SKM-1 (cell line): ENCODE measurements around the gene ZIC1.

Experiments used
- DNase-seq: peaks from one replicate; lab custom pipeline; 2025; ENCODE audit not compliant: unreplicated experiment; lab: John Stamatoyannopoulos, UW

ZIC1 gene

DNA sequence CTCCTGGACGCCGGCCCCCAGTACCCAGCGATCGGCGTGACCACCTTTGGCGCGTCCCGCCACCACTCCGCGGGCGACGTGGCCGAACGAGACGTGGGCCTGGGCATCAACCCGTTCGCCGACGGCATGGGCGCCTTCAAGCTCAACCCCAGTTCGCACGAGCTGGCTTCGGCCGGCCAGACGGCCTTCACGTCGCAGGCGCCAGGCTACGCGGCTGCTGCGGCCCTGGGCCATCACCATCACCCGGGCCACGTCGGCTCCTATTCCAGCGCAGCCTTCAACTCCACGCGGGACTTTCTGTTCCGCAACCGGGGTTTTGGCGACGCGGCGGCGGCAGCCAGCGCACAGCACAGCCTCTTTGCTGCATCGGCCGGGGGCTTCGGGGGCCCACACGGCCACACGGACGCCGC is 956 bp downstream of the ZIC1 start:
- DNase-seq: no peak

DNA sequence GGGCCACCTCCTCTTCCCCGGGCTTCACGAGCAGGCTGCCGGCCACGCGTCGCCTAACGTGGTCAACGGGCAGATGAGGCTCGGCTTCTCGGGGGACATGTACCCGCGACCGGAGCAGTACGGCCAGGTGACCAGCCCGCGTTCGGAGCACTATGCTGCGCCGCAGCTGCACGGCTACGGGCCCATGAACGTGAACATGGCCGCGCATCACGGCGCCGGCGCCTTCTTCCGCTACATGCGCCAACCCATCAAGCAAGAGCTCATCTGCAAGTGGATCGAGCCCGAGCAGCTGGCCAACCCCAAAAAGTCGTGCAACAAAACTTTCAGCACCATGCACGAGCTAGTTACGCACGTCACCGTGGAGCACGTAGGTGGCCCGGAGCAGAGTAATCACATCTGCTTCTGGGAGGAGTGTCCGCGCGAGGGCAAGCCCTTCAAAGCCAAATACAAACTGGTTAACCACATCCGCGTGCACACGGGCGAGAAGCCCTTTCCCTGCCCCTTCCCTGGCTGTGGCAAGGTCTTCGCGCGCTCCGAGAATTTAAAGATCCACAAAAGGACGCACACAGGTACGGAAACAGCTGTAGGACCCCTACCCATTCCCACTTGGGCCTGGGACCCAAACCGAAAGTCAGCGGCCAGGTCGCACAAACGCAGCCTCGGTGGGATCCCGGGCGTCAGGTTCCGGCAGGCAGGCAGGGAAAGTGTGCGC is 1.5 kb downstream of the ZIC1 start:
- DNase-seq: no peak

DNA sequence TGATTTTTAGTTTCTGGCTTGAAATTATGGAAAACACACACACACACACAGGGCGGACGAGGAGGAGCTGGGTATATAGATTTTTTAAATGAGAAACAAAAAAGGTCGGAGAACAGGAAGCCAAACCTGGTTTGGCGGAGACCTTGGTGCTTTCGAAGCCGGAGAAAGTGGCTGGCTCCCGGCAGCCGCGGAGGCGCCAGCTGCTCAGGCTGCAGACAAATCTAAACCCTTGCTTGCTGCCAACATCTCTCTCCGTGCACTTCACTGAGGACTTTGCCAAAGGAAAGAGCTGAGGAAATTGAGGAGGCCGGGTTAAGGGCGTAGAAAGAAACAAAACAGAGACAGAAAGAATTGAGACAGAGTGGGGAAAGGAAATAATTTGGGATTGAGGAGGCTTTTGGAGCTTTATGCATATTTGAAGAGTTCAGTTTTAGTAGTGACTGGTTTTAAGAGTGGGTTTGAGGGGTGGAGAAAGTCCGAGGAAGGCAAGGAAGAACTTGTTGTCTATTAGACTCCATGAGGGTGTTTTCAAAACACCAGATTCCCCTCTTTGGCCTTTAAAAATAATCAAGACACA is 2.2 kb downstream of the ZIC1 start:
- no peak for DNase-seq

DNA sequence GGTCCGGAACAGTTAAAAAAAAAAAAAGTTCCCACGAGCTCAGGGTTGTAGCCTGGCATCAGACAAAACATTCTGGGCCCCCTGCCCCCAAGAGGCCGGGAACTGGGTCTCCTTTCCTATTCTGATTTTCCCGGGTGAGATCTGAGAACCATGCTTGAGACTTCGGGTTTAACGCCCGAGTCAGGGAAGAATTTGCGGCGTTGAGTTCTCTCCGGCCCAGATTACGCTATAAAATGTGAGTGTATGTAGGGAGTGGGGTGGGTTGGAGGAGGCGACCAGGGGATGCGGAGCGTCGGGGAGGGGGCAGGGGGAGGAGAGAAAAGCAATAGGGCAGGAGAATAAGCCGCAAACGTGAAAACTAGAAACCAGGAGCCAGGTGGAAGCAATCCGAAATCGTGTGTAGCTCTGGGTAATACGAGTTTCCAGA is 2.7 kb downstream of the ZIC1 start:
- DNase-seq: no peak

DNA sequence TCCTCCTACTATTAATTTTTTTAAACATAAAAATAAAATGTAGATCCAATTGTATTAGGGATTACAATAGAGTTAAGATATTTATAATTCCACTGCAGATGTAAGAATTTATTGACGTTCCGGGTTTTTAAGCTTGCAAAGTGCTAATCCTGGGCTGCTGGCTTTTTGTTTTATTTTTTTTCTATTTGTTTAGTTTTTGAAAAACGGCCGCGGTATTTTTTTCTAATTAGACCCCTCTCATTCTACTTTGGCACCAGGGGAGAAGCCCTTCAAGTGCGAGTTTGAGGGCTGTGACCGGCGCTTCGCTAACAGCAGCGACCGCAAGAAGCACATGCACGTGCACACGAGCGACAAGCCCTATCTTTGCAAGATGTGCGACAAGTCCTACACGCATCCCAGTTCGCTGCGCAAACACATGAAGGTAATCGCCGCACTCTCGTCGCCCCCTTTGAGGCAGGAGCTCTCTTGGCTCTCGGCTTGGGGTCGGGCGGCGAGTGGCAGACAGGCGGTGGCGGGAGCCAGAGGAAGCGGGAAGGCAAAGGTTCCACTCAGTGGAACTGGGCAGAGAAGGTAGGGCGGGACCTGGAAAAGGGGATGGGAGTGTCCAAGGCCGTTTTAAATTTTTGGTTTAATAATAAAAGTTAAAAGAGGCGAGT is 3.2 kb downstream of the ZIC1 start:
- DNase-seq: no peak

DNA sequence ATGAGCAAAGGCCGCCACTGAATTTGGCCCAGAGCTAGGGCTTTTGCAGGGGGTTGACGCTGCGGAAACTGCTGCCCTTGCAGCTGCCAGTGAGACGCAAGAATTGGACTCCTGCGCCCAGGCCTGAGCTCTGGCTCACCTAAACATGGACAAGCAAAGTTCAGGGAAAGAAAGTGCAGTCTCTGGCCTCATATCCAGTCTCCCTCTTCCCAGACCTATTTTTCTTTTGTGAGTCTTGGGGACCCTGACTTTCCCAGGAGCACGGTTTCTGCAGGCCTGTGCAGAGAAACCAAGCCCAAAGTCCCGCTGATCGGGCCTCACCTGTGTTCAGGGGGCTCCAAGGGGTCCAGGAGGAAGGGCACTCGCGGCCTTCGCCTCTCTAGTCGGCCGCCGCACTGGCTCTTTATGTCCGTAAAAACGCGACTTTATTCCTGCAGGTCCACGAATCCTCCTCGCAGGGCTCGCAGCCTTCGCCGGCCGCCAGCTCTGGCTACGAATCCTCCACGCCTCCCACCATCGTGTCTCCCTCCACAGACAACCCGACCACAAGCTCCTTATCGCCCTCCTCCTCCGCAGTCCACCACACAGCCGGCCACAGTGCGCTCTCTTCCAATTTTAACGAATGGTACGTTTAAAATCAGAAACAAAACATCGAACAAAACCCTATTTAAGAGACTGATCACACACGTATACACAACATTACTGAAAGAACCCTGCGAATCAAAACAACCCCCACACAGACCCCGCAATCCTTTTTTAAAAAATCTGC is 3.9 kb downstream of the ZIC1 start:
- DNase-seq: no peak

DNA sequence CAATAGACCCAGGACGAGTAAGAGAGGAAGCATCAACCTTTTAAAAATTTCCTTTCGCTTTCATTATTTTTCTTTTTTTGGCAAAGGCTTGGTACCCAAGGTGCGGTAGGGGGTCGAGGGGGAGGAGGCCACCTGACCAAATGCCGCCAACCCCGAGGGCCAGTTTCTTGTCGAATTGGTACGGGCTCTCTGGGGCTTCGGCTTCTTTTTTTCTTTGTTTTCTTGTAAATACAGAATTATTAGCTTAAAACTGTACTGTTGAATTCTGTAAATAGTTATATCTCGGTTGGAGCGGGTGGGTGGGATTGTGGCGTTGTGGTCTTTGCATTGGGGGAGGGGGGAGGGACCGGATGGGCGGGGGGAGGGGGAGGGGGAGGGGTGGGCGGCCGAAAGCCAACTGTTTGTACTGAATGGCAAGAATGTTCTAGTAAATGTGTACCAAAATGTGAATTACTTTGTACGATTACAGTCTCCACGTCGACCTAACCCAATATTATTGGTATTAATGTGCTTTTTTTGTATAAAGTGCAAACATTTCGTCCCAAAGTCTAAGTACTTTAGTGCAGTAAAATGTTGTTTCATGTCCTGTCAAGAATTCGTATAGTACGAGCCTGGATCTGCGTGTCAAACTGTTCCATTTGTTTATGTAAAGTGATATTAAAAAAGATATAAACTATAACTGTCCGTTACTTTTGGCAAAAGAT is 4.7 kb downstream of the ZIC1 start:
- no peak for DNase-seq

DNA sequence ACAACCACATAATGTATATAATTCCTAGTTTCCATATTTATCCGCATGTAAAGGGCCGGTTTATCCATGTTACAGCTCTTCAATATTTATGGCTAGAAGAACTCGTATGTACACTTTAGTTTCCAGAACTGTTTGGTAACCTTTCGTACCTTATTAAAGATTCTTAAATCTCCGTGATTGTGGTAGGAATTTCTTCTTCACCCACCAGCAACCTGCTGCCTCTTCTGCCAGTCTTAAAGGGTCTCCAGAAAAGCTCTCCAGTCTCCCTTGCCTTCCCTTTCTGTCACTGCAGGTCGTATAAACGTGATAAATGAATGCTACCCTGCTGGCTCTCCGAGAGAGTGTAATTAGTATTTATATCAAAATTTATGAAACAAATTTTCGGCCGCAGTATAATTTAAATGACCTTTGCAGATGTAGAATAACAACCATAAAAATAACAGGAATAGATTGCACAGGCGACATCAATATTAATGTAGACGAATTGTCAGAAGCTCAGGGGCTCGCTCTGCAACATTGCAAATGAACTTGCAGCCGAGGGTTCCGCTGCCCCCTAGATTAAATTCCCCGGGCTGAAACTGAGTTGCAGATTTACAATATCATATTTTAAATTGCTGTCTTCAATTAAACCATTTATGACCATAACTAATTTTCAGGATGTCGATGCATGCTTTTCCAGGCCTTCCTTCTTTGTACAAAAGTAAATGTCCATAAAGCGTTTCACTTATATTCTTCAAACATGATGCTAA is 5.4 kb downstream of the ZIC1 start:
- DNase-seq: no peak

DNA sequence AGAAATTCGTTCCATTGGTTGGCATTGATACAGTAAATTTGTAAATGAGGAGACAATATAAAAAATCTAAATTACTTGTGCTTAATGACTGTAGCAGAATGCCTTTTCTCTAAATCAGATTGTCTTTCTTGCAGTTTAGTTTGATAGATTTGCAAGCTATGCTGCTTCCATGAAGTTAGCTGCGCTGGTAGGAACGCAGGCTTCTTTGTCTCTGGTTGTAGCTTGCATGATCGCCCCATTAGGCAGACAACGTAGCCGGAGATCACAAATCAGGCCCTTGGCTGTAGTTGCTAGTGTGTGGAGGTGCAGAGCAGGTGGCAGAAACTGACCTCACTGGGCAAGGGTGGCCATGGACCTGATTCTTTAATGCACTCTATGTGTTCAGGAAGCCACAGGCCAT is 6.1 kb downstream of the ZIC1 start:
- no peak for DNase-seq

DNA sequence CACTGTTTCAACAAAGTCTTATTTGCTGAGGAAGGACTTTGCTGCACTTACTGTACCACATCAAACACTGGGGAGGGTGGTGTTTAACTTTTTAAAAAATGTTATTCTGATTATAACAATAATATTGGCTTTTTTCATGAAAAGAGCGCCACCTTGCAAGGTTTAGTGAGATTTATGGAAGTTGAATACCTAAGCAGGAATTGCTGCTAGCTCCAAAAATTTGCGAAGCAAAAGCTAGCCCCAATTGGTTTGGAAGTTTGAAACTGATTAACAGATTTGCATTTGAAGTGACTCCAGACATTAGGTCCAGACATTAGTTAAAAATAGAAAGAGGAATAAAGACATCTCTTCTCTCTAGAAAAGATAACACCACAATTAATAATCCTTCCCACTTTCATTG is 6.7 kb downstream of the ZIC1 start:
- no peak for DNase-seq

DNA sequence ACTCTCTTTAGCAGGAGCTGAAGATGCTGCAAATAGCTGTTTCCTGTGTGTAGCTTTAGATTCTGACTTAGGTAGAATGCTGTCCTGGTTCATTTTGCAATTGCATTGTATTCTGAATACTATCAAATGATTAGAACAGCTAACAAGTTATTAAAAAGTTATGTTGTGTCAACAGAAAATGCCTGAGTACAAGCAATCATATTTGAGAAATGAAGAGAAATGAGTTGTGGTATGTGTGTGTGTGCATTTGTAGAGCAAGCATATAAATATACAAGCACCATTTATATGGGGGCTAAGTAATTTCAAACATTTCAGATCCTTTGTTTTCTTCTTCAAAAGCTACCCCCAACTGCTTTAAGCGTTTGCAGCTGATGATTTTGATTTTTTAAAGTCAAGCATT is 7.8 kb downstream of the ZIC1 start:
- DNase-seq: no peak

DNA sequence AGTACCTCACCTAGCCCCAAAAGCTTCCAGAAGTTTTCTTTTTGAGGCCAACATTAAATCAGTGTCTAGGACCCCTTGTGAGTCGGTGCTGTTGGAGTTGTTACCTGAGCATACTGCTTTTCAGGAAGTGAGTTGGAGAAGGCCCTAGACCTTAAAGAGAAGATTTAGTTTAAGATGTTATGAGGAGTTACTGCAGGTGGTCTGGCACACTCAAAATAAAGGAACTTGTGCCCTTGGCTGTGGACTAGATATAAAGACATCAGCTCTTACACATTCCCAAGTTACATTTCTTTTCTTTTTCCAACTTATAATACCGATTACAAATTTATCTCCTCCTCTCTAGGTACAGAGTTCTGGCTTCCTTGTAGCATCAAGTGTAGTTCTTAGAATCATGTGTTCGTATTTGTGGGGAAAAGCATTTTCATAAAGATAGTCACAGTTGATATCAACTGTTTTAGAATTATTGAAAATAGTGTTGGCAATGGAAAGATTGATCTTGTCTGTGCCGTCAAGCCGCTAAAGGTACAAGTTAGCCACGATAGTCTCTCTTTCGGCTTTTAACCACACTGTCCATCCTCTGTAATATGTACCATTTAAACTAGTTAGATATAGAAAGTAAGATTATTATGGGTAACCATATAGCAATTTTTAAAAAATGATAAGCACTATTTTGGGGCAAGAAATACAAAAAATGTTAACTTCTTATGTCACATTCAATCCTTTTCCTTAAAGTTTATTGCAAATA is 8.6 kb downstream of the ZIC1 start:
- DNase-seq: no peak

DNA sequence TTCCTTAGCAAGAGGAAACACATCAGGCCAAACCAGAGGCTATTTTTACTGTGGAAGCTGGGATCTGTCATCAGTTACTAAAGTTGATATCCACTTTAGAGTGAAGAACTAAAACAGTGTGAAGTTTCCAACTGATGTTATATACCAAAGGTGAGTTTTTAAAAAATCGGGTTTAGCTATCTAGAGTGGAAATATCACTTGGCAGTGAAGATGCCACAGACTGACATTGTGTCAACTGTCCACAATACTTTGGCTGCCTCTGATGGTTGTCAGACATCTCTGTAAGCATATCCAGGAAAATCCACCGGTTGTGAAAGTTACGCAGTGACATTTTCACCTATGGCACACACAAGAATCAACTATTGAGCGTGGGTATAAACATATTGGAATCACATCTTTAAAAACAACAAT is 9.2 kb downstream of the ZIC1 start:
- DNase-seq: no peak

DNA sequence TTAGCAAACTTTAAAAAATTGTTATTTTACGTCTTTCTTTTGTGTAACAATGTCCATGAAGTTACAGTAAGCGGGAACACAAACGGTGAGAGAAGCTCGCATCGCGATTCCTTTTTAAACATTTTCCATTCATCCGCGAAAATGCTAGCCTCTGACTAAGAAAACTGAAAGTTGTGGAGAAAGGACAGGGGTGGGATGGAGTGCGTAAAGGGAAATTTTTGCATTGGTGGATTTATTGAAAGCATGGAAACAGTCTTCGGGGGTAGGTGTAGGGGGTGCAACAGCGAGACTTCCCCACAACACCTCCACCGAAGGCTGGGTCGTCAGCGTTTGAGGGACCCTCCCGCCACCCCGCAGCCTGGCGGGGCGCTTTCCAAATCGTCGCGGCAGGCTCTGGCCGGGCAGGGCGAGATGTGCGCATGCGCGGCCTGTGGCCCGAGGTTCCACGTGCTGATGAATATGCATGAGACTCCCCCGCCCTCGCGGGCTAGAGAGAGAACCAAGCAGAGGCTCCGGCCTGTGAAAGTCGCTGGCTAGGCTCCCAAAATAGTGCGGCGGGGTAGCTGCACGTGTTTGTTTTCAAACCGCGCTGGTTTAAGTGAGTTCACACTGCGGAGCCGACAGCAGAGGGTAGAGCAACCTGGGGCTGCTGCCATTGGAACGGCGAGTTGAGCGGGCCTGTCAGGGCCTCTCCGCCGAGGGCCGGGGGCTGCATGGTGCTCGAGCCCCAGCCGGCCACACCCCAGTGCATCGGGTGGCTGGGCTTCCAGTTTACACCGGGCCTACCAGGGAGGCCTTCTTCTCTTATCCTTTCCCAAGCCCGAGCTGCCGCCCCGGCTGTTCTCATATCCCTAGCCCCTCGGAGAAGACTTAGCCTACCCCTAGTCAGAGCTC is 9.9 kb downstream of the ZIC1 start:
- DNase-seq: no peak

DNA sequence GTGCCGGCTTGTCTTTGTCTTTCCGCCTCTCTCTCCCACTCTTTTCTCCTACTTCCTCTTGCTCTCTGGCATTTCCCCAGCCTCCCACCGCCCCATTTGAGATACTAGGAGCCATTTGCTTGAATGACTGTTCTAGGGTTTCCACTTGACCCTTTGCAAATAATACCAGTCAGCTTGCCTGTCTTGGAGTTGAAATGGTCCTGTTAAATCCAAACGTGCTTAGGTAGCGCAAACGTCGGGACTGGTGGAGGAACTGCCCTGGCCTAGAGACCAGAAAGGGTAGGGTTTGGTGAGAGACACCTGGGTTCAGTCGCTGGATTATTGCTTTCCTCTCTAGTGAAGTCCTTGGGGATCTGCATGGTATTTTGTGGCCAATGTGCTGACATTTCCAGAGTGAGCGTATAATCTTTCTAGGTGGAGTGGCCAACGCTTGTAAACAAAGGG is 10.6 kb downstream of the ZIC1 start:
- no peak for DNase-seq

DNA sequence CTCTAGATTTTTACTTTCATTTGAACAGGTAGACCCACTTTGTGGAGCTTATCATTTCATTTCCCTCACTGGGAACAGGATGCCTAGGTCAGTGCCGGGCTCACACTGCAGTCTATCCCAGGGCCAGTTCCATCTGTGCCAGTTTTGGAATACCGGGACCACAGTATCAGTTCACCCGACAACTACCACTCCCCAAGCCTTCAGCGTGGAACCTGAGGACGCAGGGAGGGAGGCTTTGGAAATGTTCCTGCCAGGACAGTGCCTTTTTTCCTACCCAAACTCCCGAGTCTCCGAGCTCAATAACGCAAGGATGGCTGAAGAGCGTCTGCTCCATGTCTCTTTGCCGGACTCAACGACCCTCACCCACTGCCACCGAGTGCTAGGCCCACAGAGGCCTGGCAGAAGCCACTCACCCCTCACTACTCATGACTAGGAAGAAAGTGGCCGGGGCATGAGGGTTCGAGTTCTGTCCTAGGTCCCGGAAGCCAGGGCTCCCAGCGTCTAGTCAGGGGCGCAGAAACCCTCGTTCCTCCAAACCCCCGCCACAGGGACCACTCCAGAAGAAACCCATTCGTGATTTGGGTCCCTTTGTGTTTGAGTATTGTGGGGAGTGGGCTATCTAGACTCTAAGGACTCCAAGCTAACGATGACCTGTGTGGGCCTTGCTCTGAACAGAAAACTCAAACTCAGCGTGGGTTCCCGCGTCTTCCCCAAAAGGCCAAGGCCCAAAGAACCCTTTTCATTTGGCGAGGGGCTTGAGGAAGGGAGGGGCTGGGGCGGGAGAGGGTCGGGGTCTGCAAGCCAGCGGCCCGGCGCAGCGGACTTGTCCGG is 11.4 kb downstream of the ZIC1 start:
- no peak for DNase-seq

DNA sequence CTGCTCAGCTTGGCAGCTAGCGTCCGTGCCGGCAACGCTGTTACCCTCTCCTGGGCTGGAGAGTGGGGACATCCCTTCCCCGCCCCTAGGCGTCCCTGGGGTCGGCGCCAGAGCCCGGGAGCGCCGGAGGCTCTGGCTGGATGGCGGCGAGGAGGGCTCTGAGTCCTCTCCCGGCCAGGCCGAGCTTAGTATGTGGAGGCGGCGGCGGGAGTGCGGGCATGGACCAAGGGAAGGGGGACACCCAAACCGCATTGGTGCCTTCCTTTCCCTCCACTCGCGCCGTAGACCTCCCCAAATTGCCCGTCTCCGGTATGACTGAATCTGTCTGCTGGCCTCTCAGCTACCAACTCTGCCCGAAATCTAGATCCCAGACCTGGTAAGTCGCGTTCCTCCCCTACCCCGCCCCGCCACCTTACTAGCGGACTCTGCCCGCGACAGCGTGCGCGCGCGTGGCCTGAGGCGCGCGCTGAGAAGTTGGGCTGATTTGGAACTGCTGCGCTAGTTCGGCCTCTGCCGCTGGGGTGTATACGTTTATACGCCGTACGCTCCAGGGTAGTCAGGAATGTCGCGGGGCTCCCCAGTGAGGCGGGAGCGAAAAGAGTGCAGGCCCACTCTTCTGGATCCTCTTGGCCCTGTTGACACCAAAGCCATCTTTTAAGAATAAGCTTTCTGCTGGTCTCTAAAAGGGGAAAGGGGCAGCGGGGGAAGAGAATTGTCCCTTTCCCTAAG is 12.2 kb downstream of the ZIC1 start:
- no peak for DNase-seq
